HG02981 (cell line): ENCODE results near the gene RALB.
A peak's percentile ranks its signal among the peaks of the same experiment; 100 is the strongest.

Source experiments
- ATAC-seq: cut with Tn5 transposase; IDR thresholded peaks from one replicate; pipeline ENCODE4 v1.9.1; 2021; ENCODE audit warnings: mild to moderate bottlenecking, moderate library complexity; ENCODE audit not compliant: unreplicated experiment

RALB gene

GRCh38 chr2:120252225-120253020, at the start of gene RALB:
TSS of gene RALB (plus strand) at chr2:120252852. CDS start at chr2:120278665, 25,813 bp downstream.
- ATAC-seq = peak; percentile 92

GRCh38 chr2:120203251-120204021, 49.2 kb upstream of the RALB start:
- no peak for ATAC-seq

GRCh38 chr2:120204022-120204405, 48.6 kb upstream of the RALB start:
- ATAC-seq = no peak

- ATAC-seq = no peak
Observed at GRCh38 chr2:120204417-120204816, 48.2 kb upstream of the RALB start.

- ATAC-seq = no peak
Observed at GRCh38 chr2:120204945-120205670, 47.5 kb upstream of the RALB start.

GRCh38 chr2:120206022-120206581, 46.5 kb upstream of the RALB start:
- ATAC-seq = no peak

- ATAC-seq = no peak
Observed at GRCh38 chr2:120208381-120209353, 44.0 kb upstream of the RALB start.

GRCh38 chr2:120209427-120210269, 43.0 kb upstream of the RALB start:
- no peak for ATAC-seq

GRCh38 chr2:120210270-120210693, 42.4 kb upstream of the RALB start:
- ATAC-seq = no peak

GRCh38 chr2:120218181-120218580, 34.5 kb upstream of the RALB start:
- ATAC-seq = no peak

GRCh38 chr2:120219291-120219690, 33.4 kb upstream of the RALB start:
- ATAC-seq = no peak

GRCh38 chr2:120219766-120220165, 32.9 kb upstream of the RALB start:
- no peak for ATAC-seq

- no peak for ATAC-seq
Observed at GRCh38 chr2:120220756-120221155, 31.9 kb upstream of the RALB start.

- no peak for ATAC-seq
Observed at GRCh38 chr2:120221616-120222015, 31.0 kb upstream of the RALB start.

GRCh38 chr2:120222186-120223033, 30.2 kb upstream of the RALB start:
- ATAC-seq = no peak

- ATAC-seq = peak; percentile 72
Observed at GRCh38 chr2:120223034-120223912, 29.4 kb upstream of the RALB start, which contains the start of gene TMEM185B. TSS of gene TMEM185B (minus strand) at chr2:120223400. CDS start at chr2:120222976, 424 bp downstream.

GRCh38 chr2:120224256-120224655, 28.4 kb upstream of the RALB start:
- no peak for ATAC-seq
